NCI-H2029 (cell line): ENCODE measurements around the gene SNCAIP.

Source experiments
- DNase-seq: peaks from one replicate; lab custom pipeline; 2025; lab: John Stamatoyannopoulos, UW

Gene SNCAIP

GRCh38 chr5:122501089-122501435 lies 189.0 kb downstream of the SNCAIP start:
- no peak for DNase-seq

GRCh38 chr5:122507045-122507444 lies 195.0 kb downstream of the SNCAIP start:
- DNase-seq: no peak

- no peak for DNase-seq
These were observed 195.5 kb downstream of the SNCAIP start for GRCh38 chr5:122507581-122507980.

- no peak for DNase-seq
These were observed 196.6 kb downstream of the SNCAIP start for GRCh38 chr5:122508623-122509022.
